Panc1 (cell line): ENCODE measurements around the gene NAA16. TPM values are rescaled to one million over a fixed set of nuclear protein-coding genes. Genes with fewer than 3 reads are reported as not detected.

Experiments
- ATAC-seq: fragments of 200-7000 bp; cut with Tn5 transposase; 2 replicates; pipeline ENCODE4 v1.9.1; 2020; ENCODE audit warnings: mild to moderate bottlenecking, moderate library complexity
- BruUV-seq: library from RNA; stranded (reverse); fragments of 400-500 nt; replicated peaks from 2 replicates; lab custom pipeline; 2021; lab: Mats Ljungman, UMichigan
- CTCF ChIA-PET: fragments of 300-600 bp; sonication (Branson Sonifier 250); formaldehyde crosslinking; loops from one replicate; lab custom pipeline; 2022; ENCODE audit warnings: antibody characterized with exemption; lab: Charles Lee
- POLR2A ChIA-PET: fragments of 300-600 bp; sonication (Branson Sonifier 250); formaldehyde crosslinking; loops from one replicate; lab custom pipeline; 2022; ENCODE audit warnings: antibody characterized with exemption; lab: Charles Lee
- DNase-seq: peaks from one replicate; pipeline ENCODE4 v3.0.0-alpha.2; 2010; ENCODE audit warnings: low read depth, low spot score
- H3K27ac ChIP-seq: 2 replicates; pipeline ENCODE4 v1.5.1; 2011; ENCODE audit warnings: mild to moderate bottlenecking, low read length, inconsistent platforms
- H3K27me3 ChIP-seq: fragments of 200-500 bp; sonication (Bioruptor generic); 2 replicates; pipeline ENCODE4 v1.6.0; 2014; ENCODE audit warnings: low read length, inconsistent platforms; ENCODE audit not compliant: control insufficient read depth, insufficient read depth
- H3K36me3 ChIP-seq: fragments of 200-500 bp; sonication (Bioruptor generic); 2 replicates; pipeline ENCODE4 v1.5.1; 2014; ENCODE audit warnings: inconsistent platforms, mild to moderate bottlenecking, low read length, moderate library complexity; ENCODE audit not compliant: control insufficient read depth, insufficient read depth
- H3K4me1 ChIP-seq: 2 replicates; pipeline ENCODE4 v1.5.1; 2011; ENCODE audit warnings: inconsistent platforms, mild to moderate bottlenecking, low read length, moderate library complexity; ENCODE audit not compliant: control insufficient read depth, insufficient read depth
- H3K4me3 ChIP-seq, 2 experiments: 2 replicates each; pipeline ENCODE4 v1.5.1; 2011 to 2012; ENCODE audit warnings: low read depth in 2 of 2, low read length in 2 of 2, mild to moderate bottlenecking in 2 of 2, inconsistent platforms in 1 of 2, moderate library complexity in 1 of 2
- H3K9me3 ChIP-seq: fragments of 200-500 bp; sonication (Bioruptor generic); 2 replicates; pipeline ENCODE4 v1.5.1; 2014; ENCODE audit warnings: low read depth, mild to moderate bottlenecking, inconsistent platforms, low read length, moderate library complexity; ENCODE audit not compliant: control insufficient read depth, insufficient read depth
- POLR2AphosphoS5 ChIP-seq: IDR thresholded peaks from 2 replicates; pipeline ENCODE4 v1.6.1; 2012; ENCODE audit warnings: mild to moderate bottlenecking, low read depth, low read length, moderate library complexity
- SIN3A ChIP-seq: IDR thresholded peaks from 2 replicates; pipeline ENCODE4 v1.6.1; 2012; ENCODE audit warnings: low read depth, mild to moderate bottlenecking, low read length, moderate library complexity, borderline replicate concordance; ENCODE audit not compliant: insufficient read depth
- TCF7L2 ChIP-seq: IDR thresholded peaks from 2 replicates; pipeline ENCODE4 v1.6.1; 2011; ENCODE audit warnings: mild to moderate bottlenecking, low read depth, low read length, inconsistent platforms
- in situ Hi-C: cut with HindIII; loops from 2 replicates; pipeline ENCODE4 v1.10.0; 2016; ENCODE audit warnings: low sequenced_read_pairs, low pct_unique_long_range_greater_than_20kb
- intact Hi-C: fragments of 100-400 bp; cut with micrococcal nuclease; formaldehyde crosslinking; loops from one replicate; pipeline ENCODE4 v1.10.0; 2022; ENCODE audit not compliant: unreplicated experiment
- total RNA-seq: library from RNA; stranded (reverse); gene quantifications from one replicate; pipeline ENCODE4 v1.2.1, GENCODE V29; 2021; ENCODE audit not compliant: unreplicated experiment
- TF ChIP-seq, protein P1 (sequence below), 2 experiments: IDR thresholded peaks; 2 replicates each; pipeline ENCODE4 v1.6.1; 2011 to 2012; ENCODE audit warnings: low read depth in 2 of 2, control low read depth in 1 of 2, low read length in 1 of 2, mild to moderate bottlenecking in 1 of 2, moderate library complexity in 1 of 2; ENCODE audit not compliant: insufficient read depth in 1 of 2
- TF ChIP-seq, protein P2 (sequence below): fragments of 450-650 bp; IDR thresholded peaks from 2 replicates; pipeline ENCODE4 v1.5.1; 2017; ENCODE audit warnings: mild to moderate bottlenecking

Gene NAA16
- total RNA-seq, 1 experiment from 2014 or later = 24.2 TPM

DNA sequence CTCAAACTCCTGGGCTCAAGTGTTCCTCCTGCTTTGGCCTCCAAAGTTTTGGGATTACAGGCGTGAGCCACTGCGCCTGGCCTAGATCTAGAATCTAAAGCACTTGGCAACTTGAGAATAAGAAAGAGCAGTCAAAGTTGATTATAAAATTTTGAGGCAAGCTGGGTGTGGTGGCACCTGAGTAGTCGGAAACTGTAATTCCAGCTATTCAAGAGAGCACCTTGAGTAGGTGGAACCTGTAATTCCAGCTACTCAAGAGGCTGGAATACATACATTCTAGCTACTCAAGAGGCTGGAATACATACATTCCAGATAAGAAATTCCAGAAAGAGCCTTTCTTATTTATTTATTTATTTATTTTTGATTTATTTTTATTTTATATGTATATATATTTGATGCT lies 8.3 kb upstream of the NAA16 start:
- Histone ChIP-seq H3K4me1 (peaks cover 7% of the 10 kb centered on the region), H3K4me3 (no peak overlapping the region), H3K36me3 (no peaks in the 10 kb centered on the region), H3K9me3 (no peaks in the 10 kb centered on the region), H3K27me3 (no peaks in the 10 kb centered on the region), H3K27ac (no peak overlapping the region)
- ATAC-seq = no peak
- intact Hi-C loops (no loop called here), in situ Hi-C loops (no loop called here)
- no peak for DNase-seq
- BruUV-seq = no TSS peak
- CTCF ChIA-PET = no interaction called here
- TF ChIP-seq, protein P1, sequence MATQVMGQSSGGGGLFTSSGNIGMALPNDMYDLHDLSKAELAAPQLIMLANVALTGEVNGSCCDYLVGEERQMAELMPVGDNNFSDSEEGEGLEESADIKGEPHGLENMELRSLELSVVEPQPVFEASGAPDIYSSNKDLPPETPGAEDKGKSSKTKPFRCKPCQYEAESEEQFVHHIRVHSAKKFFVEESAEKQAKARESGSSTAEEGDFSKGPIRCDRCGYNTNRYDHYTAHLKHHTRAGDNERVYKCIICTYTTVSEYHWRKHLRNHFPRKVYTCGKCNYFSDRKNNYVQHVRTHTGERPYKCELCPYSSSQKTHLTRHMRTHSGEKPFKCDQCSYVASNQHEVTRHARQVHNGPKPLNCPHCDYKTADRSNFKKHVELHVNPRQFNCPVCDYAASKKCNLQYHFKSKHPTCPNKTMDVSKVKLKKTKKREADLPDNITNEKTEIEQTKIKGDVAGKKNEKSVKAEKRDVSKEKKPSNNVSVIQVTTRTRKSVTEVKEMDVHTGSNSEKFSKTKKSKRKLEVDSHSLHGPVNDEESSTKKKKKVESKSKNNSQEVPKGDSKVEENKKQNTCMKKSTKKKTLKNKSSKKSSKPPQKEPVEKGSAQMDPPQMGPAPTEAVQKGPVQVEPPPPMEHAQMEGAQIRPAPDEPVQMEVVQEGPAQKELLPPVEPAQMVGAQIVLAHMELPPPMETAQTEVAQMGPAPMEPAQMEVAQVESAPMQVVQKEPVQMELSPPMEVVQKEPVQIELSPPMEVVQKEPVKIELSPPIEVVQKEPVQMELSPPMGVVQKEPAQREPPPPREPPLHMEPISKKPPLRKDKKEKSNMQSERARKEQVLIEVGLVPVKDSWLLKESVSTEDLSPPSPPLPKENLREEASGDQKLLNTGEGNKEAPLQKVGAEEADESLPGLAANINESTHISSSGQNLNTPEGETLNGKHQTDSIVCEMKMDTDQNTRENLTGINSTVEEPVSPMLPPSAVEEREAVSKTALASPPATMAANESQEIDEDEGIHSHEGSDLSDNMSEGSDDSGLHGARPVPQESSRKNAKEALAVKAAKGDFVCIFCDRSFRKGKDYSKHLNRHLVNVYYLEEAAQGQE (IDR thresholded peaks at IDR 0.05; ENCODE audit: insufficient read depth in 1 of 2, low read depth in 2 of 2, low read length in 1 of 2) = no peak
- TF ChIP-seq SIN3A (no peak), TCF7L2 (no peak), POLR2AphosphoS5 (no peak)
- TF ChIP-seq, protein P2, sequence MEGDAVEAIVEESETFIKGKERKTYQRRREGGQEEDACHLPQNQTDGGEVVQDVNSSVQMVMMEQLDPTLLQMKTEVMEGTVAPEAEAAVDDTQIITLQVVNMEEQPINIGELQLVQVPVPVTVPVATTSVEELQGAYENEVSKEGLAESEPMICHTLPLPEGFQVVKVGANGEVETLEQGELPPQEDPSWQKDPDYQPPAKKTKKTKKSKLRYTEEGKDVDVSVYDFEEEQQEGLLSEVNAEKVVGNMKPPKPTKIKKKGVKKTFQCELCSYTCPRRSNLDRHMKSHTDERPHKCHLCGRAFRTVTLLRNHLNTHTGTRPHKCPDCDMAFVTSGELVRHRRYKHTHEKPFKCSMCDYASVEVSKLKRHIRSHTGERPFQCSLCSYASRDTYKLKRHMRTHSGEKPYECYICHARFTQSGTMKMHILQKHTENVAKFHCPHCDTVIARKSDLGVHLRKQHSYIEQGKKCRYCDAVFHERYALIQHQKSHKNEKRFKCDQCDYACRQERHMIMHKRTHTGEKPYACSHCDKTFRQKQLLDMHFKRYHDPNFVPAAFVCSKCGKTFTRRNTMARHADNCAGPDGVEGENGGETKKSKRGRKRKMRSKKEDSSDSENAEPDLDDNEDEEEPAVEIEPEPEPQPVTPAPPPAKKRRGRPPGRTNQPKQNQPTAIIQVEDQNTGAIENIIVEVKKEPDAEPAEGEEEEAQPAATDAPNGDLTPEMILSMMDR = no peak
- POLR2A ChIA-PET = no interaction called here

DNA sequence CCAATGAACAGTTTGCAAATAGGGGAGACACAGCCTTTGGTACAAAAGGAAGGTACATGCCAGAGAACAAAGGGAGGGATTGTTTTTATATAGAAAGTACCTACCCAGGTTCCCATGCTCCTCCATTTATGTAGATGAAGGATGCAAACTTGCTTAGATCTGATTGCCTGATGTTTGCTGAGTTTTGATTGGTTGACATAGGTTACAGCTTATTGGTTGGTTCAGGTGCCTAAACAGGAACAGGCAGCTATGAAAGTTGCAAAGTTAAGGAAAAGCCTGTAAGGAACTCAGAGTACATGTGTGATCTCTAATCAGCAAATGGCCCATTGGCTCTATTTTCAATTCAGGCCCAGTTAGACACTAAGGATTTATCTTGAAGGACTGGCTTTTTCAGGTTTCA lies 6.5 kb upstream of the NAA16 start:
- peaks cover 12% of the 10 kb centered on the region for H3K4me1 ChIP-seq
- ATAC-seq (no peak), DNase-seq (no peak)
- POLR2A ChIA-PET = no interaction called here
- BruUV-seq = no TSS peak
- H3K4me3 ChIP-seq = no peak overlapping the region
- H3K36me3 ChIP-seq = no peaks in the 10 kb centered on the region
- no peaks in the 10 kb centered on the region for H3K9me3 ChIP-seq
- no peak for TF ChIP-seq SIN3A
- TF ChIP-seq TCF7L2 = no peak
- no peak for TF ChIP-seq POLR2AphosphoS5
- TF ChIP-seq, protein P1 (IDR thresholded peaks at IDR 0.05; ENCODE audit: insufficient read depth in 1 of 2, low read depth in 2 of 2, low read length in 1 of 2) = no peak
- TF ChIP-seq, protein P2 = no peak
- H3K27me3 ChIP-seq = no peaks in the 10 kb centered on the region
- no peak overlapping the region; the same call in 1 of the 2 replicates for H3K27ac ChIP-seq
- intact Hi-C loops (no loop called here), in situ Hi-C loops (no loop called here)
- CTCF ChIA-PET = interaction anchor here (0.6 kb wide), 1 partner anchor 12 kb away, joined by 5 read pairs; no protein-coding TSS in a partner anchor
